GM13977 (cell line): ENCODE data around the gene KCNE4.

ENCODE experiments used
- DNase-seq: peaks from one replicate; pipeline ENCODE4 v3.0.0; 2012; ENCODE audit warnings: low spot score
- CTCF ChIP-seq: IDR thresholded peaks from 2 replicates; pipeline ENCODE4 v1.5.1; 2012; ENCODE audit warnings: mild to moderate bottlenecking, control low read depth; ENCODE audit not compliant: insufficient read depth; ENCODE audit errors: extremely low read depth, missing control alignments
- in situ Hi-C: fragments of 300-500 bp; cut with MboI; formaldehyde crosslinking; loops from one replicate; pipeline ENCODE4 v1.12.0; 2022; ENCODE audit warnings: low sequenced_read_pairs, low pct_unique_long_range_greater_than_20kb, mixed read lengths, inconsistent platforms; ENCODE audit not compliant: unreplicated experiment

Gene KCNE4

GRCh38 chr2:223050188-223050587, 1.8 kb upstream of the KCNE4 start:
- in situ Hi-C loops = no loop called here
- TF ChIP-seq CTCF = no peak
- DNase-seq = no peak

GRCh38 chr2:223050900-223051504, 988 bp upstream of the KCNE4 start:
- DNase-seq = no peak
- no peak for TF ChIP-seq CTCF
- in situ Hi-C loops = no loop called here

GRCh38 chr2:223052548-223053483, 826 bp downstream of the KCNE4 start:
- in situ Hi-C loops = no loop called here

GRCh38 chr2:223053484-223054192, 1.6 kb downstream of the KCNE4 start:
- TF ChIP-seq CTCF = no peak
- in situ Hi-C loops = no loop called here
- DNase-seq = no peak

More at GRCh38 chr2:223052548-223053483, 826 bp downstream of the KCNE4 start:
- DNase-seq = no peak
- no peak for TF ChIP-seq CTCF

GRCh38 chr2:223054193-223054781, 2.3 kb downstream of the KCNE4 start:
- in situ Hi-C loops = no loop called here
- DNase-seq = no peak

More at GRCh38 chr2:223054193-223054781, 2.3 kb downstream of the KCNE4 start:
- TF ChIP-seq CTCF = no peak
